Lower lobe of right lung (tissue), 2 donors: Measurements from ENCODE around the gene LGALS1. TPM values are rescaled to one million over a fixed set of nuclear protein-coding genes. Genes with fewer than 3 reads are reported as not detected.

ENCODE experiments used
- ATAC-seq, 2 donors: fragments of 200-7000 bp; cut with Tn5 transposase; one replicate each; pipeline ENCODE4 v1.9.1; 2020 to 2022; ENCODE audit warnings: mild to moderate bottlenecking in 2 of 2, moderate library complexity in 2 of 2
- DNase-seq: peaks from one replicate; pipeline ENCODE4 v3.0.0-alpha.2; 2020
- H3K27ac ChIP-seq: fragments of 200-600 bp; one replicate; pipeline ENCODE4 v1.8.0; 2022
- H3K27me3 ChIP-seq: fragments of 200-600 bp; one replicate; pipeline ENCODE4 v1.8.0; 2022; ENCODE audit warnings: low read depth
- H3K36me3 ChIP-seq: fragments of 200-600 bp; one replicate; pipeline ENCODE4 v1.8.0; 2022; ENCODE audit warnings: mild to moderate bottlenecking
- H3K4me1 ChIP-seq: fragments of 200-600 bp; one replicate; pipeline ENCODE4 v1.8.0; 2022
- H3K4me3 ChIP-seq: fragments of 200-600 bp; one replicate; pipeline ENCODE4 v1.8.0; 2022; ENCODE audit warnings: mild to moderate bottlenecking
- H3K9me3 ChIP-seq: fragments of 200-600 bp; one replicate; pipeline ENCODE4 v1.8.0; 2022
- CTCF ChIP-seq: fragments of 200-600 bp; IDR thresholded peaks from one replicate; pipeline ENCODE4 v1.8.0; 2022; ENCODE audit warnings: antibody characterized with exemption, mild to moderate bottlenecking
- intact Hi-C: fragments of 100-400 bp; cut with DNase I; formaldehyde crosslinking; loops from one replicate; pipeline ENCODE4 v1.11.0; 2022
- total RNA-seq: library from RNA; stranded (reverse); fragmentation: NEBNext Ultra II Directional; extraction: Animal tissue kit (Norgen Biotek cat#: 25700); gene quantifications from one replicate; pipeline ENCODE4 v1.2.1, GENCODE V29; 2021
- donor health status: DM: no; HTN: yes; CAD: no; lungs with severe emphysema.

Gene LGALS1
- total RNA-seq, 1 donor from 2014 or later, result 425 TPM

GRCh38 chr22:37708580-37709444 is 33.4 kb downstream of the LGALS1 start:
- no peak overlapping the region for H3K27ac ChIP-seq
- peak; percentile 49 to 50 for ATAC-seq

GRCh38 chr22:37709445-37709765 is 34.0 kb downstream of the LGALS1 start:
- no peak for DNase-seq
- H3K27me3 ChIP-seq, result no peaks in the 10 kb centered on the region
- no peak for ATAC-seq
- TF ChIP-seq CTCF, result no peak
- H3K4me1 ChIP-seq, result peaks cover 5% of the 10 kb centered on the region
- no peaks in the 10 kb centered on the region for H3K36me3 ChIP-seq
- intact Hi-C loops, result no loop called here
- no peak overlapping the region for H3K4me3 ChIP-seq
- H3K9me3 ChIP-seq, result no peaks in the 10 kb centered on the region
- no peak overlapping the region for H3K27ac ChIP-seq

More at GRCh38 chr22:37708580-37709444, 33.4 kb downstream of the LGALS1 start:
- no peaks in the 10 kb centered on the region for H3K9me3 ChIP-seq
- no peak overlapping the region for H3K4me3 ChIP-seq
- DNase-seq, result peak; percentile 58
- H3K4me1 ChIP-seq, result peaks cover 5% of the 10 kb centered on the region
- no peaks in the 10 kb centered on the region for H3K36me3 ChIP-seq
- TF ChIP-seq CTCF, result no peak
- intact Hi-C loops, result no loop called here
- H3K27me3 ChIP-seq, result no peaks in the 10 kb centered on the region

- TF ChIP-seq CTCF, result no peak
- H3K4me3 ChIP-seq, result no peak overlapping the region
- no peaks in the 10 kb centered on the region for H3K27me3 ChIP-seq
- H3K27ac ChIP-seq, result no peak overlapping the region
- H3K36me3 ChIP-seq, result no peaks in the 10 kb centered on the region
- H3K4me1 ChIP-seq, result peaks cover 5% of the 10 kb centered on the region
- ATAC-seq (peak in 1 of 2 donors; percentile 6), DNase-seq (no peak)
- no peaks in the 10 kb centered on the region for H3K9me3 ChIP-seq
- intact Hi-C loops, result no loop called here
Measured at GRCh38 chr22:37710675-37711074, 35.2 kb downstream of the LGALS1 start.

- H3K27me3 ChIP-seq, result no peaks in the 10 kb centered on the region
- intact Hi-C loops, result no loop called here
- DNase-seq, result no peak
- no peak for TF ChIP-seq CTCF
- no peaks in the 10 kb centered on the region for H3K36me3 ChIP-seq
- H3K27ac ChIP-seq, result no peak overlapping the region
- no peak overlapping the region for H3K4me3 ChIP-seq
- no peaks in the 10 kb centered on the region for H3K9me3 ChIP-seq
- peaks cover 5% of the 10 kb centered on the region for H3K4me1 ChIP-seq
- ATAC-seq, result no peak
Measured at GRCh38 chr22:37711490-37711889, 36.1 kb downstream of the LGALS1 start.

- Histone ChIP-seq H3K4me3 (no peak overlapping the region), H3K27ac (no peak overlapping the region), H3K27me3 (no peaks in the 10 kb centered on the region), H3K9me3 (no peaks in the 10 kb centered on the region), H3K36me3 (no peaks in the 10 kb centered on the region), H3K4me1 (peaks cover 4% of the 10 kb centered on the region)
- intact Hi-C loops, result no loop called here
- no peak for DNase-seq
- ATAC-seq, result no peak
- no peak for TF ChIP-seq CTCF
Measured at GRCh38 chr22:37713761-37714160, 38.3 kb downstream of the LGALS1 start.
